ENCODE results near the gene INSC. TPM values are rescaled to one million over a fixed set of nuclear protein-coding genes. Genes with fewer than 3 reads are reported as not detected.

The INSC gene
- total and polyA plus RNA-seq, 2 experiments from 2014 or later = 0.97 to 1.5 TPM

DNA sequence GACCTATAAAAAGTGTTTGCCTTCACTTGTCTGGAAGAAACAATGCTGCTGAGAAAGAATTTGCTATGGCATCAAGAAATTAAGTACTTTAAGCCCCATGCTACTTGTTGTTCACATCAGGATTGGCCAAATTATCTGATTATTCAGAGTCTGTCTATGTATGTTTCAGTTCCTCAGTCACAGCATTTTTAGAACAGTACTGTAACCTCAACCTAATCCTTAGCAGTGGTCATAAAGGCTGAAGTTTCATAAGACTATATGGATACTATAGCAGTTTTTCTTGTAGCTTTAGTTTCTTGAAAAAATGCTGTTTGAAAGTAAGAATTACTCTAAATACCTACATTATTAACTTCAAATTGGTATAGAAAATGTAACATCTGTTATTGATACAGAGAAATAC lies 153.9 kb downstream of the INSC start:
- no peak overlapping the region for H2AFZ ChIP-seq
- Mint-ChIP-seq H3K27me3 (ENCODE audit: insufficient read depth, low read depth, poor library complexity) (peaks cover 3% of the 10 kb centered on the region), H3K4me1 (no peaks in the 10 kb centered on the region), H3K27ac (no peak overlapping the region), H3K36me3 (ENCODE audit: low read depth) (peaks cover 9% of the 10 kb centered on the region; the same call in 2 of the 3 replicates), H3K9me3 (peaks cover 25% of the 10 kb centered on the region), H3K4me3 (no peak overlapping the region)
- no peaks in the 10 kb centered on the region for H3F3A ChIP-seq (replicated peaks; ENCODE audit: low read depth)
- no peaks in the 10 kb centered on the region for H3K9me2 ChIP-seq (ENCODE audit: insufficient read depth)
- no peak overlapping the region for H3K4me3 ChIP-seq
- no peaks in the 10 kb centered on the region for H3K4me1 ChIP-seq (ENCODE audit: insufficient read depth)
- no peaks in the 10 kb centered on the region for H3K79me2 ChIP-seq (replicated peaks; ENCODE audit: insufficient read depth)
- H3K27me3 ChIP-seq (ENCODE audit: insufficient read depth) = no peaks in the 10 kb centered on the region
- no peaks in the 10 kb centered on the region for H4K20me1 ChIP-seq (replicated peaks; ENCODE audit: insufficient read depth)
- no peaks in the 10 kb centered on the region for H3K36me3 ChIP-seq (ENCODE audit: insufficient read depth)
- no peak for DNase-seq (ENCODE audit: low spot score)
- no peak overlapping the region for H3K4me2 ChIP-seq
- H3K27ac ChIP-seq (ENCODE audit: low read depth) = no peak overlapping the region
- no peak for ATAC-seq
- no peak for TF ChIP-seq ETS1 (IDR thresholded peaks at IDR 0.05)
- TF ChIP-seq STAT1 (IDR thresholded peaks at IDR 0.05; ENCODE audit: unreplicated experiment) = no peak
- no peak for TF ChIP-seq ZNF114 (CRISPR knock-in tag; IDR thresholded peaks at IDR 0.05)
- no peak for TF ChIP-seq CREB1 (CRISPR knock-in tag; IDR thresholded peaks at IDR 0.05; ENCODE audit: low read depth)
- TF ChIP-seq ZNF331 (CRISPR knock-in tag; IDR thresholded peaks at IDR 0.05; ENCODE audit: low read depth) = no peak
- no peak for TF ChIP-seq EZH2phosphoT487 (IDR thresholded peaks at IDR 0.05; ENCODE audit: unreplicated experiment)
- TF ChIP-seq JUNB (IDR thresholded peaks at IDR 0.05; ENCODE audit: unreplicated experiment) = no peak
- TF ChIP-seq POLR2AphosphoS5 (IDR thresholded peaks at IDR 0.05; ENCODE audit: low read depth) = no peak
- TF ChIP-seq NANOG (IDR thresholded peaks at IDR 0.05; ENCODE audit: borderline replicate concordance) = no peak
- no peak for TF ChIP-seq EZH2 (IDR thresholded peaks at IDR 0.05; ENCODE audit: low read depth, unreplicated experiment)
- TF ChIP-seq, protein P1, sequence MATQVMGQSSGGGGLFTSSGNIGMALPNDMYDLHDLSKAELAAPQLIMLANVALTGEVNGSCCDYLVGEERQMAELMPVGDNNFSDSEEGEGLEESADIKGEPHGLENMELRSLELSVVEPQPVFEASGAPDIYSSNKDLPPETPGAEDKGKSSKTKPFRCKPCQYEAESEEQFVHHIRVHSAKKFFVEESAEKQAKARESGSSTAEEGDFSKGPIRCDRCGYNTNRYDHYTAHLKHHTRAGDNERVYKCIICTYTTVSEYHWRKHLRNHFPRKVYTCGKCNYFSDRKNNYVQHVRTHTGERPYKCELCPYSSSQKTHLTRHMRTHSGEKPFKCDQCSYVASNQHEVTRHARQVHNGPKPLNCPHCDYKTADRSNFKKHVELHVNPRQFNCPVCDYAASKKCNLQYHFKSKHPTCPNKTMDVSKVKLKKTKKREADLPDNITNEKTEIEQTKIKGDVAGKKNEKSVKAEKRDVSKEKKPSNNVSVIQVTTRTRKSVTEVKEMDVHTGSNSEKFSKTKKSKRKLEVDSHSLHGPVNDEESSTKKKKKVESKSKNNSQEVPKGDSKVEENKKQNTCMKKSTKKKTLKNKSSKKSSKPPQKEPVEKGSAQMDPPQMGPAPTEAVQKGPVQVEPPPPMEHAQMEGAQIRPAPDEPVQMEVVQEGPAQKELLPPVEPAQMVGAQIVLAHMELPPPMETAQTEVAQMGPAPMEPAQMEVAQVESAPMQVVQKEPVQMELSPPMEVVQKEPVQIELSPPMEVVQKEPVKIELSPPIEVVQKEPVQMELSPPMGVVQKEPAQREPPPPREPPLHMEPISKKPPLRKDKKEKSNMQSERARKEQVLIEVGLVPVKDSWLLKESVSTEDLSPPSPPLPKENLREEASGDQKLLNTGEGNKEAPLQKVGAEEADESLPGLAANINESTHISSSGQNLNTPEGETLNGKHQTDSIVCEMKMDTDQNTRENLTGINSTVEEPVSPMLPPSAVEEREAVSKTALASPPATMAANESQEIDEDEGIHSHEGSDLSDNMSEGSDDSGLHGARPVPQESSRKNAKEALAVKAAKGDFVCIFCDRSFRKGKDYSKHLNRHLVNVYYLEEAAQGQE (IDR thresholded peaks at IDR 0.05; ENCODE audit: unreplicated experiment) = no peak
- TF ChIP-seq, protein P2, sequence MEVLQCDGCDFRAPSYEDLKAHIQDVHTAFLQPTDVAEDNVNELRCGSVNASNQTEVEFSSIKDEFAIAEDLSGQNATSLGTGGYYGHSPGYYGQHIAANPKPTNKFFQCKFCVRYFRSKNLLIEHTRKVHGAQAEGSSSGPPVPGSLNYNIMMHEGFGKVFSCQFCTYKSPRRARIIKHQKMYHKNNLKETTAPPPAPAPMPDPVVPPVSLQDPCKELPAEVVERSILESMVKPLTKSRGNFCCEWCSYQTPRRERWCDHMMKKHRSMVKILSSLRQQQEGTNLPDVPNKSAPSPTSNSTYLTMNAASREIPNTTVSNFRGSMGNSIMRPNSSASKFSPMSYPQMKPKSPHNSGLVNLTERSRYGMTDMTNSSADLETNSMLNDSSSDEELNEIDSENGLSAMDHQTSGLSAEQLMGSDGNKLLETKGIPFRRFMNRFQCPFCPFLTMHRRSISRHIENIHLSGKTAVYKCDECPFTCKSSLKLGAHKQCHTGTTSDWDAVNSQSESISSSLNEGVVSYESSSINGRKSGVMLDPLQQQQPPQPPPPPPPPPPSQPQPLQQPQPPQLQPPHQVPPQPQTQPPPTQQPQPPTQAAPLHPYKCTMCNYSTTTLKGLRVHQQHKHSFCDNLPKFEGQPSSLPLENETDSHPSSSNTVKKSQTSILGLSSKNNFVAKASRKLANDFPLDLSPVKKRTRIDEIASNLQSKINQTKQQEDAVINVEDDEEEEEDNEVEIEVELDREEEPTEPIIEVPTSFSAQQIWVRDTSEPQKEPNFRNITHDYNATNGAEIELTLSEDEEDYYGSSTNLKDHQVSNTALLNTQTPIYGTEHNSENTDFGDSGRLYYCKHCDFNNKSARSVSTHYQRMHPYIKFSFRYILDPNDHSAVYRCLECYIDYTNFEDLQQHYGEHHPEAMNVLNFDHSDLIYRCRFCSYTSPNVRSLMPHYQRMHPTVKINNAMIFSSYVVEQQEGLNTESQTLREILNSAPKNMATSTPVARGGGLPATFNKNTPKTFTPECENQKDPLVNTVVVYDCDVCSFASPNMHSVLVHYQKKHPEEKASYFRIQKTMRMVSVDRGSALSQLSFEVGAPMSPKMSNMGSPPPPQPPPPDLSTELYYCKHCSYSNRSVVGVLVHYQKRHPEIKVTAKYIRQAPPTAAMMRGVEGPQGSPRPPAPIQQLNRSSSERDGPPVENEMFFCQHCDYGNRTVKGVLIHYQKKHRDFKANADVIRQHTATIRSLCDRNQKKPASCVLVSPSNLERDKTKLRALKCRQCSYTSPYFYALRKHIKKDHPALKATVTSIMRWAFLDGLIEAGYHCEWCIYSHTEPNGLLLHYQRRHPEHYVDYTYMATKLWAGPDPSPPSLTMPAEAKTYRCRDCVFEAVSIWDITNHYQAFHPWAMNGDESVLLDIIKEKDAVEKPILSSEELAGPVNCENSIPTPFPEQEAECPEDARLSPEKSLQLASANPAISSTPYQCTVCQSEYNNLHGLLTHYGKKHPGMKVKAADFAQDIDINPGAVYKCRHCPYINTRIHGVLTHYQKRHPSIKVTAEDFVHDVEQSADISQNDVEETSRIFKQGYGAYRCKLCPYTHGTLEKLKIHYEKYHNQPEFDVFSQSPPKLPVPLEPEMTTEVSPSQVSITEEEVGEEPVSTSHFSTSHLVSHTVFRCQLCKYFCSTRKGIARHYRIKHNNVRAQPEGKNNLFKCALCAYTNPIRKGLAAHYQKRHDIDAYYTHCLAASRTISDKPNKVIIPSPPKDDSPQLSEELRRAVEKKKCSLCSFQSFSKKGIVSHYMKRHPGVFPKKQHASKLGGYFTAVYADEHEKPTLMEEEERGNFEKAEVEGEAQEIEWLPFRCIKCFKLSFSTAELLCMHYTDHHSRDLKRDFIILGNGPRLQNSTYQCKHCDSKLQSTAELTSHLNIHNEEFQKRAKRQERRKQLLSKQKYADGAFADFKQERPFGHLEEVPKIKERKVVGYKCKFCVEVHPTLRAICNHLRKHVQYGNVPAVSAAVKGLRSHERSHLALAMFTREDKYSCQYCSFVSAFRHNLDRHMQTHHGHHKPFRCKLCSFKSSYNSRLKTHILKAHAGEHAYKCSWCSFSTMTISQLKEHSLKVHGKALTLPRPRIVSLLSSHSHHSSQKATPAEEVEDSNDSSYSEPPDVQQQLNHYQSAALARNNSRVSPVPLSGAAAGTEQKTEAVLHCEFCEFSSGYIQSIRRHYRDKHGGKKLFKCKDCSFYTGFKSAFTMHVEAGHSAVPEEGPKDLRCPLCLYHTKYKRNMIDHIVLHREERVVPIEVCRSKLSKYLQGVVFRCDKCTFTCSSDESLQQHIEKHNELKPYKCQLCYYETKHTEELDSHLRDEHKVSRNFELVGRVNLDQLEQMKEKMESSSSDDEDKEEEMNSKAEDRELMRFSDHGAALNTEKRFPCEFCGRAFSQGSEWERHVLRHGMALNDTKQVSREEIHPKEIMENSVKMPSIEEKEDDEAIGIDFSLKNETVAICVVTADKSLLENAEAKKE (CRISPR knock-in tag; IDR thresholded peaks at IDR 0.05) = no peak
- TF ChIP-seq, protein P3, sequence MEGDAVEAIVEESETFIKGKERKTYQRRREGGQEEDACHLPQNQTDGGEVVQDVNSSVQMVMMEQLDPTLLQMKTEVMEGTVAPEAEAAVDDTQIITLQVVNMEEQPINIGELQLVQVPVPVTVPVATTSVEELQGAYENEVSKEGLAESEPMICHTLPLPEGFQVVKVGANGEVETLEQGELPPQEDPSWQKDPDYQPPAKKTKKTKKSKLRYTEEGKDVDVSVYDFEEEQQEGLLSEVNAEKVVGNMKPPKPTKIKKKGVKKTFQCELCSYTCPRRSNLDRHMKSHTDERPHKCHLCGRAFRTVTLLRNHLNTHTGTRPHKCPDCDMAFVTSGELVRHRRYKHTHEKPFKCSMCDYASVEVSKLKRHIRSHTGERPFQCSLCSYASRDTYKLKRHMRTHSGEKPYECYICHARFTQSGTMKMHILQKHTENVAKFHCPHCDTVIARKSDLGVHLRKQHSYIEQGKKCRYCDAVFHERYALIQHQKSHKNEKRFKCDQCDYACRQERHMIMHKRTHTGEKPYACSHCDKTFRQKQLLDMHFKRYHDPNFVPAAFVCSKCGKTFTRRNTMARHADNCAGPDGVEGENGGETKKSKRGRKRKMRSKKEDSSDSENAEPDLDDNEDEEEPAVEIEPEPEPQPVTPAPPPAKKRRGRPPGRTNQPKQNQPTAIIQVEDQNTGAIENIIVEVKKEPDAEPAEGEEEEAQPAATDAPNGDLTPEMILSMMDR (conservative IDR thresholded peaks at IDR 0.05; ENCODE audit: low read depth in 2 of 2) = no peak

Measured in GM23338 (cell line).